Esophagus muscularis mucosa (tissue), 4 donors: ENCODE results near the gene RBM12. TPM values are rescaled to one million over a fixed set of nuclear protein-coding genes. Genes with fewer than 3 reads are reported as not detected.
"Not testable (repeated sequence)": the region's sequence is repeated elsewhere in the genome, so short reads cannot be mapped to it uniquely, and the experiment has no call there.

Source experiments
- DNase-seq: peaks from one replicate; pipeline ENCODE4 v3.0.0-alpha.2; 2017; ENCODE audit errors: extremely low spot score
- H3K27ac ChIP-seq, 4 donors: fragments of 200-600 bp; sonication (generic); replicated peaks in 1 of 4; 1 replicate in 3 of 4; 2 replicates in 1 of 4; pipeline ENCODE4 v1.5.1; 2016 to 2019; ENCODE audit warnings: mild to moderate bottlenecking in 1 of 4
- H3K27me3 ChIP-seq, 4 donors: fragments of 200-600 bp; sonication (generic); one replicate each; pipeline versions ENCODE4 v1.5.1 to v1.6.0; 2016 to 2019
- H3K36me3 ChIP-seq, 4 donors: fragments of 200-600 bp; sonication (generic); one replicate each; pipeline ENCODE4 v1.5.1; 2016 to 2019
- H3K4me1 ChIP-seq, 4 donors: fragments of 200-600 bp; sonication (generic); one replicate each; pipeline ENCODE4 v1.5.1; 2016 to 2019
- H3K4me3 ChIP-seq, 4 donors: fragments of 200-600 bp; sonication (generic); 1 replicate in 2 of 4; 2 replicates in 2 of 4; pipeline ENCODE4 v1.5.1; 2016 to 2019; ENCODE audit warnings: mild to moderate bottlenecking in 4 of 4, moderate library complexity in 1 of 4
- H3K9me3 ChIP-seq, 4 donors: fragments of 200-600 bp; sonication (generic); 1 replicate in 3 of 4; 2 replicates in 1 of 4; pipeline ENCODE4 v1.5.1; 2016 to 2019
- CTCF ChIP-seq, 3 experiments: fragments of 200-600 bp in 2 of 3; fragments of 450-650 bp in 1 of 3; sonication (generic) in 2 of 3; IDR thresholded peaks; one replicate each; pipeline ENCODE4 v1.5.1; 2017 to 2019; ENCODE audit warnings: antibody characterized with exemption in 3 of 3, mild to moderate bottlenecking in 2 of 3, moderate library complexity in 1 of 3
- EP300 ChIP-seq: sonication (generic); formaldehyde crosslinking; IDR thresholded peaks from one replicate; pipeline ENCODE4 v1.6.1; 2017; ENCODE audit warnings: antibody characterized with exemption
- POLR2A ChIP-seq: fragments of 450-650 bp; IDR thresholded peaks from one replicate; pipeline ENCODE4 v1.6.1; 2017; ENCODE audit warnings: antibody characterized with exemption, moderate library complexity, mild to moderate bottlenecking, low read depth
- POLR2AphosphoS5 ChIP-seq, 2 donors: sonication (generic); formaldehyde crosslinking; IDR thresholded peaks; one replicate each; pipeline ENCODE4 v1.6.1; 2017; ENCODE audit warnings: antibody characterized with exemption in 2 of 2
- WGBS: methylation state at CpG from one replicate; pipeline ENCODE4 v1.1.5; 2018; 5-methylcytosine and 5-hydroxymethylcytosine counted together
- intact Hi-C: fragments of 100-400 bp; cut with DNase I; formaldehyde crosslinking; loops from one replicate; pipeline ENCODE4 v1.15.1; 2023
- total RNA-seq, 4 donors: library from RNA; depleted of rRNA; stranded (reverse); fragments of >200 nt; gene quantifications; one replicate each; pipeline versions ENCODE4 v1.1.0 to v1.2.1, GENCODE V29; 2016

Gene RBM12
- 10 to 100 TPM; 21.0 to 30.6 (median 24.0) TPM for total RNA-seq

GRCh38 chr20:35664466-35665206 is at the start of gene RBM12, which contains the start of gene CPNE1:
Gene RBM12, minus strand, starts transcription at chr20:35664900. Its CDS starts 9,578 bp downstream, at chr20:35655322.
Gene CPNE1, minus strand, starts transcription at chr20:35664900. Its CDS starts 31,977 bp downstream, at chr20:35632923.
- 0% methylated on average over 25 of the region's 61 CpGs for WGBS
- H3K4me1 ChIP-seq: peaks cover 34 to 49% (median 42%) of the 10 kb centered on the region in 4 donors
- peak; percentile 98 for DNase-seq
- H3K36me3 ChIP-seq: peaks cover 8 to 22% (median 13%) of the 10 kb centered on the region in 4 donors
- H3K27ac ChIP-seq: peak within 1 kb of the TSS; percentile 94 to 99 (median 97)
- peak; percentile 98 to 99 for TF ChIP-seq POLR2AphosphoS5 (IDR thresholded peaks at IDR 0.05)
- TF ChIP-seq POLR2A: peak; percentile 72
- no peak for TF ChIP-seq EP300
- TF ChIP-seq CTCF (IDR thresholded peaks at IDR 0.05): peak in 1 of 3 experiments; percentile 20
- peak within 1 kb of the TSS; percentile 71 to 88 (median 78) for H3K4me3 ChIP-seq
- intact Hi-C loops: loop anchor here (5.0 kb wide), 1 partner anchor 47 kb away; the partner anchor contains the start of gene SPAG4
- H3K27me3 ChIP-seq: no peaks in the 10 kb centered on the region
- no peaks in the 10 kb centered on the region for H3K9me3 ChIP-seq

GRCh38 chr20:35714127-35714526 is 49.4 kb upstream of the RBM12 start:
- no peak overlapping the region for H3K27ac ChIP-seq
- no peak for DNase-seq
- intact Hi-C loops: no loop called here
- H3K36me3 ChIP-seq: peaks cover 61 to 100% (median 96%) of the 10 kb centered on the region in 4 donors
- H3K4me1 ChIP-seq: peaks cover 19 to 71% (median 53%) of the 10 kb centered on the region in 4 donors
- TF ChIP-seq POLR2A (no peak), POLR2AphosphoS5 (IDR thresholded peaks at IDR 0.05) (no peak), EP300 (no peak), CTCF (IDR thresholded peaks at IDR 0.05) (no peak)
- no peak overlapping the region for H3K4me3 ChIP-seq
- H3K27me3 ChIP-seq: no peaks in the 10 kb centered on the region
- 63% methylated on average over 4 of the region's 4 CpGs for WGBS
- no peaks in the 10 kb centered on the region for H3K9me3 ChIP-seq

- DNase-seq, H3K27ac ChIP-seq, intact Hi-C loops, H3K9me3 ChIP-seq, H3K27me3 ChIP-seq, H3K4me3 ChIP-seq: not testable (repeated sequence)
- Histone ChIP-seq H3K4me1 (peaks cover 20 to 67% (median 56%) of the 10 kb centered on the region in 4 donors), H3K36me3 (peaks cover 51 to 100% (median 91%) of the 10 kb centered on the region in 4 donors)
- peak in 1 of 2 donors; percentile 12 for TF ChIP-seq POLR2AphosphoS5 (IDR thresholded peaks at IDR 0.05)
- 84% methylated on average over 9 of the region's 9 CpGs for WGBS
Measured at GRCh38 chr20:35713120-35713519, 48.4 kb upstream of the RBM12 start.

- TF ChIP-seq POLR2AphosphoS5 (IDR thresholded peaks at IDR 0.05): no peak
- TF ChIP-seq EP300: no peak
- TF ChIP-seq POLR2A: no peak
- no peak for TF ChIP-seq CTCF (IDR thresholded peaks at IDR 0.05)
- Histone ChIP-seq H3K36me3 (peaks cover 42 to 99% (median 86%) of the 10 kb centered on the region in 4 donors), H3K27me3 (no peaks in the 10 kb centered on the region), H3K9me3 (no peaks in the 10 kb centered on the region), H3K4me1 (peaks cover 16 to 58% (median 52%) of the 10 kb centered on the region in 4 donors), H3K4me3 (no peak overlapping the region), H3K27ac (peak overlapping the region in 2 of 4 donors; percentile 3 to 15)
- 64% methylated on average over 6 of the region's 6 CpGs for WGBS
- no peak for DNase-seq
- intact Hi-C loops: no loop called here
Measured at GRCh38 chr20:35711588-35712209, 47.0 kb upstream of the RBM12 start.

- 64% methylated on average over 6 of the region's 6 CpGs for WGBS
- Histone ChIP-seq H3K27ac (no peak overlapping the region), H3K9me3 (no peaks in the 10 kb centered on the region), H3K4me1 (peaks cover 16 to 58% (median 48%) of the 10 kb centered on the region in 4 donors), H3K4me3 (no peak overlapping the region), H3K27me3 (no peaks in the 10 kb centered on the region), H3K36me3 (peaks cover 40 to 99% (median 86%) of the 10 kb centered on the region in 4 donors)
- TF ChIP-seq POLR2A: no peak
- no peak for TF ChIP-seq EP300
- no peak for TF ChIP-seq POLR2AphosphoS5 (IDR thresholded peaks at IDR 0.05)
- no peak for TF ChIP-seq CTCF (IDR thresholded peaks at IDR 0.05)
- DNase-seq: no peak
- intact Hi-C loops: no loop called here
Measured at GRCh38 chr20:35710884-35711587, 46.3 kb upstream of the RBM12 start.
